Panc1 (cell line): ENCODE data around the gene GZMA. TPM values are rescaled to one million over a fixed set of nuclear protein-coding genes. Genes with fewer than 3 reads are reported as not detected.

Experiments used
- ATAC-seq: fragments of 200-7000 bp; cut with Tn5 transposase; 2 replicates; pipeline ENCODE4 v1.9.1; 2020; ENCODE audit warnings: mild to moderate bottlenecking, moderate library complexity
- BruUV-seq: library from RNA; stranded (reverse); fragments of 400-500 nt; replicated peaks from 2 replicates; lab custom pipeline; 2021; lab: Mats Ljungman, UMichigan
- CTCF ChIA-PET: fragments of 300-600 bp; sonication (Branson Sonifier 250); formaldehyde crosslinking; loops from one replicate; lab custom pipeline; 2022; ENCODE audit warnings: antibody characterized with exemption; lab: Charles Lee
- POLR2A ChIA-PET: fragments of 300-600 bp; sonication (Branson Sonifier 250); formaldehyde crosslinking; loops from one replicate; lab custom pipeline; 2022; ENCODE audit warnings: antibody characterized with exemption; lab: Charles Lee
- DNase-seq: peaks from one replicate; pipeline ENCODE4 v3.0.0-alpha.2; 2010; ENCODE audit warnings: low read depth, low spot score
- H3K27ac ChIP-seq: 2 replicates; pipeline ENCODE4 v1.5.1; 2011; ENCODE audit warnings: mild to moderate bottlenecking, low read length, inconsistent platforms
- H3K27me3 ChIP-seq: fragments of 200-500 bp; sonication (Bioruptor generic); 2 replicates; pipeline ENCODE4 v1.6.0; 2014; ENCODE audit warnings: low read length, inconsistent platforms; ENCODE audit not compliant: control insufficient read depth, insufficient read depth
- H3K36me3 ChIP-seq: fragments of 200-500 bp; sonication (Bioruptor generic); 2 replicates; pipeline ENCODE4 v1.5.1; 2014; ENCODE audit warnings: inconsistent platforms, mild to moderate bottlenecking, low read length, moderate library complexity; ENCODE audit not compliant: control insufficient read depth, insufficient read depth
- H3K4me1 ChIP-seq: 2 replicates; pipeline ENCODE4 v1.5.1; 2011; ENCODE audit warnings: inconsistent platforms, mild to moderate bottlenecking, low read length, moderate library complexity; ENCODE audit not compliant: control insufficient read depth, insufficient read depth
- H3K4me3 ChIP-seq, 2 experiments: 2 replicates each; pipeline ENCODE4 v1.5.1; 2011 to 2012; ENCODE audit warnings: low read depth in 2 of 2, low read length in 2 of 2, mild to moderate bottlenecking in 2 of 2, inconsistent platforms in 1 of 2, moderate library complexity in 1 of 2
- H3K9me3 ChIP-seq: fragments of 200-500 bp; sonication (Bioruptor generic); 2 replicates; pipeline ENCODE4 v1.5.1; 2014; ENCODE audit warnings: low read depth, mild to moderate bottlenecking, inconsistent platforms, low read length, moderate library complexity; ENCODE audit not compliant: control insufficient read depth, insufficient read depth
- CTCF ChIP-seq: fragments of 450-650 bp; IDR thresholded peaks from 2 replicates; pipeline ENCODE4 v1.5.1; 2017; ENCODE audit warnings: mild to moderate bottlenecking
- POLR2AphosphoS5 ChIP-seq: IDR thresholded peaks from 2 replicates; pipeline ENCODE4 v1.6.1; 2012; ENCODE audit warnings: mild to moderate bottlenecking, low read depth, low read length, moderate library complexity
- SIN3A ChIP-seq: IDR thresholded peaks from 2 replicates; pipeline ENCODE4 v1.6.1; 2012; ENCODE audit warnings: low read depth, mild to moderate bottlenecking, low read length, moderate library complexity, borderline replicate concordance; ENCODE audit not compliant: insufficient read depth
- TCF7L2 ChIP-seq: IDR thresholded peaks from 2 replicates; pipeline ENCODE4 v1.6.1; 2011; ENCODE audit warnings: mild to moderate bottlenecking, low read depth, low read length, inconsistent platforms
- in situ Hi-C: cut with HindIII; loops from 2 replicates; pipeline ENCODE4 v1.10.0; 2016; ENCODE audit warnings: low sequenced_read_pairs, low pct_unique_long_range_greater_than_20kb
- intact Hi-C: fragments of 100-400 bp; cut with micrococcal nuclease; formaldehyde crosslinking; loops from one replicate; pipeline ENCODE4 v1.10.0; 2022; ENCODE audit not compliant: unreplicated experiment
- total RNA-seq: library from RNA; stranded (reverse); gene quantifications from one replicate; pipeline ENCODE4 v1.2.1, GENCODE V29; 2021; ENCODE audit not compliant: unreplicated experiment
- TF ChIP-seq, protein P1 (sequence below), 2 experiments: IDR thresholded peaks; 2 replicates each; pipeline ENCODE4 v1.6.1; 2011 to 2012; ENCODE audit warnings: low read depth in 2 of 2, control low read depth in 1 of 2, low read length in 1 of 2, mild to moderate bottlenecking in 1 of 2, moderate library complexity in 1 of 2; ENCODE audit not compliant: insufficient read depth in 1 of 2

Gene GZMA
- total RNA-seq, 1 experiment from 2014 or later, result not detected

DNA sequence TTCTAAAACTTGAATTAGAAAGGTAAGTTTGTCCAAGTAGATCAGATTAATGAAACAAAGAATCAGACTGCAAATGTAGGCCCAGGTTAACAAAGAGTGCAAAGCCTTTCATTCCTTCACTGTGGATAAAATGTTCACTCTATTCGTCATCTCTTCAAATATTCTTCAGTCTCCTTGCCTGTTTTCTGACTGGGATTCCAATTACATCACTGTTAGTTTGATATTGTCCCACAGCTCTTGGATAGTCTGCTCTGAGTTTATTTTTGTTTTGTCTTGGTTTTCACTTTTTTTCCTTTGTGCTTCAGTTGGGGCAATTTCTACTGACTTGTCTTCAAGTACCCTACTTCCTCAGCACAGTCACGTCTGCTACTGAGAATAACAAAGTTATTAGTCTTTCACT is 38.5 kb upstream of the GZMA start:
- Histone ChIP-seq H3K27ac (no peak overlapping the region), H3K36me3 (no peaks in the 10 kb centered on the region), H3K9me3 (no peaks in the 10 kb centered on the region), H3K27me3 (no peaks in the 10 kb centered on the region), H3K4me1 (no peaks in the 10 kb centered on the region), H3K4me3 (no peak overlapping the region)
- intact Hi-C loops, result no loop called here
- DNase-seq, result no peak
- no peak for ATAC-seq
- POLR2A ChIA-PET, result no interaction called here
- CTCF ChIA-PET, result no interaction called here
- in situ Hi-C loops, result no loop called here
- TF ChIP-seq TCF7L2 (no peak), CTCF (no peak), POLR2AphosphoS5 (no peak), SIN3A (no peak)
- TF ChIP-seq, protein P1, sequence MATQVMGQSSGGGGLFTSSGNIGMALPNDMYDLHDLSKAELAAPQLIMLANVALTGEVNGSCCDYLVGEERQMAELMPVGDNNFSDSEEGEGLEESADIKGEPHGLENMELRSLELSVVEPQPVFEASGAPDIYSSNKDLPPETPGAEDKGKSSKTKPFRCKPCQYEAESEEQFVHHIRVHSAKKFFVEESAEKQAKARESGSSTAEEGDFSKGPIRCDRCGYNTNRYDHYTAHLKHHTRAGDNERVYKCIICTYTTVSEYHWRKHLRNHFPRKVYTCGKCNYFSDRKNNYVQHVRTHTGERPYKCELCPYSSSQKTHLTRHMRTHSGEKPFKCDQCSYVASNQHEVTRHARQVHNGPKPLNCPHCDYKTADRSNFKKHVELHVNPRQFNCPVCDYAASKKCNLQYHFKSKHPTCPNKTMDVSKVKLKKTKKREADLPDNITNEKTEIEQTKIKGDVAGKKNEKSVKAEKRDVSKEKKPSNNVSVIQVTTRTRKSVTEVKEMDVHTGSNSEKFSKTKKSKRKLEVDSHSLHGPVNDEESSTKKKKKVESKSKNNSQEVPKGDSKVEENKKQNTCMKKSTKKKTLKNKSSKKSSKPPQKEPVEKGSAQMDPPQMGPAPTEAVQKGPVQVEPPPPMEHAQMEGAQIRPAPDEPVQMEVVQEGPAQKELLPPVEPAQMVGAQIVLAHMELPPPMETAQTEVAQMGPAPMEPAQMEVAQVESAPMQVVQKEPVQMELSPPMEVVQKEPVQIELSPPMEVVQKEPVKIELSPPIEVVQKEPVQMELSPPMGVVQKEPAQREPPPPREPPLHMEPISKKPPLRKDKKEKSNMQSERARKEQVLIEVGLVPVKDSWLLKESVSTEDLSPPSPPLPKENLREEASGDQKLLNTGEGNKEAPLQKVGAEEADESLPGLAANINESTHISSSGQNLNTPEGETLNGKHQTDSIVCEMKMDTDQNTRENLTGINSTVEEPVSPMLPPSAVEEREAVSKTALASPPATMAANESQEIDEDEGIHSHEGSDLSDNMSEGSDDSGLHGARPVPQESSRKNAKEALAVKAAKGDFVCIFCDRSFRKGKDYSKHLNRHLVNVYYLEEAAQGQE (IDR thresholded peaks at IDR 0.05; ENCODE audit: insufficient read depth in 1 of 2, low read depth in 2 of 2, low read length in 1 of 2), result no peak
- no TSS peak for BruUV-seq

GRCh38 chr5:55064523-55064922 is 37.9 kb upstream of the GZMA start:
- intact Hi-C loops, result no loop called here
- no TSS peak for BruUV-seq
- H3K9me3 ChIP-seq, result no peaks in the 10 kb centered on the region
- H3K27me3 ChIP-seq, result no peaks in the 10 kb centered on the region
- H3K4me1 ChIP-seq, result no peaks in the 10 kb centered on the region
- CTCF ChIA-PET, result no interaction called here
- POLR2A ChIA-PET, result no interaction called here
- no peak for ATAC-seq
- in situ Hi-C loops, result no loop called here
- TF ChIP-seq, protein P1 (IDR thresholded peaks at IDR 0.05; ENCODE audit: insufficient read depth in 1 of 2, low read depth in 2 of 2, low read length in 1 of 2), result no peak
- no peak for TF ChIP-seq TCF7L2
- no peak for TF ChIP-seq SIN3A
- TF ChIP-seq CTCF, result no peak
- TF ChIP-seq POLR2AphosphoS5, result no peak
- H3K27ac ChIP-seq, result no peak overlapping the region
- no peaks in the 10 kb centered on the region for H3K36me3 ChIP-seq
- DNase-seq, result no peak
- H3K4me3 ChIP-seq, result no peak overlapping the region
